Stomach smooth muscle (tissue), 2 donors: ENCODE measurements around the gene COPG2.
"Not testable (repeated sequence)": the region's sequence is repeated elsewhere in the genome, so short reads cannot be mapped to it uniquely, and the experiment has no call there.

Source experiments
- H3K27ac ChIP-seq: one replicate; pipeline ENCODE4 v1.7.0; 2013; ENCODE audit warnings: mild to moderate bottlenecking, low read length, inconsistent platforms
- H3K27me3 ChIP-seq, 2 donors: one replicate each; pipeline ENCODE4 v1.7.0; 2013; ENCODE audit warnings: low read length in 2 of 2; ENCODE audit not compliant: insufficient read depth in 2 of 2, control insufficient read depth in 1 of 2
- H3K36me3 ChIP-seq, 2 donors: one replicate each; pipeline ENCODE4 v1.7.0; 2013; ENCODE audit warnings: low read length in 2 of 2; ENCODE audit not compliant: control insufficient read depth in 2 of 2, insufficient read depth in 2 of 2
- H3K4me1 ChIP-seq: one replicate; pipeline ENCODE4 v1.7.0; 2013; ENCODE audit warnings: low read length; ENCODE audit not compliant: control insufficient read depth, insufficient read depth
- H3K4me3 ChIP-seq, 2 donors: one replicate each; pipeline ENCODE4 v1.7.0; 2013; ENCODE audit warnings: low read length in 2 of 2
- H3K9ac ChIP-seq, 2 donors: one replicate each; pipeline ENCODE4 v1.7.0; 2013; ENCODE audit warnings: low read length in 2 of 2, mild to moderate bottlenecking in 1 of 2
- H3K9me3 ChIP-seq, 2 donors: one replicate each; pipeline ENCODE4 v1.7.0; 2013; ENCODE audit warnings: low read length in 2 of 2; ENCODE audit not compliant: control insufficient read depth in 2 of 2
- donor health status: healthy.
- donor health status: Pancreatic carcinoma.

Gene COPG2

GRCh38 chr7:130566898-130567280 lies 101.7 kb downstream of the COPG2 start:
- Histone ChIP-seq H3K4me3 (no peak overlapping the region), H3K9ac (no peak overlapping the region), H3K36me3 (no peaks in the 10 kb centered on the region), H3K4me1 (no peaks in the 10 kb centered on the region), H3K27ac (no peak overlapping the region), H3K27me3 (no peaks in the 10 kb centered on the region), H3K9me3 (no peaks in the 10 kb centered on the region)

- Histone ChIP-seq H3K27ac (no peak overlapping the region), H3K4me1 (no peaks in the 10 kb centered on the region), H3K9ac (no peak overlapping the region), H3K4me3 (no peak overlapping the region), H3K36me3 (no peaks in the 10 kb centered on the region), H3K27me3 (no peaks in the 10 kb centered on the region), H3K9me3 (no peaks in the 10 kb centered on the region)
Observed at GRCh38 chr7:130566168-130566897, 102.2 kb downstream of the COPG2 start.

DNA sequence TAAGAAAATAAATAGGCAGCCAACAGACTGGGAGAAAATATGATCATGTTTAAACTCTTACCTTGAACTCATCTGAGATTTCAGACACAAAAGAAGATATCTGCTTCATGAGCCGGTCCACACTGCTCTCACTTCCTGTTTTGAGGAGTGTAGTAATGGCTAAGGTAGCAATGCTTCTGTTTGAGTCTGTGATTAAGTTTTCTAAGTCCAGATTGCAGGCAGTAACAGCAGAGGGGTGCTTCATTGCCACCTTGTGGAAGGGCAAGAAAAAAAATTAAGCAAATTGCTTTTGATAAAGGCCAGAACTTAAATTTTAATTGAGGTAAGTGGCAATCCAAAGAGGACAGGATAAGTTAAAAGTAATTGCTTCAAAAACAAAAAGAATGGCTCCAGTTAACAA lies 107.6 kb downstream of the COPG2 start:
- H3K9me3 ChIP-seq: no peaks in the 10 kb centered on the region
- H3K4me3 ChIP-seq: no peak overlapping the region
- no peak overlapping the region for H3K27ac ChIP-seq
- H3K4me1 ChIP-seq: no peaks in the 10 kb centered on the region
- no peaks in the 10 kb centered on the region for H3K27me3 ChIP-seq
- no peak overlapping the region for H3K9ac ChIP-seq
- no peaks in the 10 kb centered on the region for H3K36me3 ChIP-seq

GRCh38 chr7:130559184-130559583 lies 109.4 kb downstream of the COPG2 start:
- Histone ChIP-seq H3K27ac (no peak overlapping the region), H3K36me3 (no peaks in the 10 kb centered on the region), H3K4me3 (no peak overlapping the region), H3K4me1 (no peaks in the 10 kb centered on the region), H3K9ac (no peak overlapping the region), H3K27me3 (no peaks in the 10 kb centered on the region), H3K9me3 (no peaks in the 10 kb centered on the region)

DNA sequence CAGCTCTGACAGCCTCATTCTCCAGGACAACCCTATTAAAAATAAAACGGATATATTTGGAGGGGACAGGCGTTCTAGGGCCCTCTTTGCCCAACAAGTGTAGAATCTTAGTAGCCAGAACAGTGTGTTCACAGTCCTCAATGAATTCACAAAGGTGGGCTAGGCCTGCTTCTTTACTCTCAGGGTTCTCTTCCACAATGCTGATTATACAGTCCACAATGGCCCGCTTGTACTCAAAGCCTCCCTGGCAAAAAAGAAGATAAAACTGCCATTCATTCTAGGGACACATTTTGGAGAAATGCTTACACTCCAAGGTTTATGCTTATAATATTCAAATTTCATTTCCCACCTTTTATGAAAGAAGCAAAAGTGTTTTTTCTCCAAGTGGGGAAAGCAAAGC lies 114.1 kb downstream of the COPG2 start:
- H3K9ac ChIP-seq: no peak overlapping the region
- H3K9me3 ChIP-seq: no peaks in the 10 kb centered on the region
- H3K27ac ChIP-seq: no peak overlapping the region
- no peak overlapping the region for H3K4me3 ChIP-seq
- H3K4me1 ChIP-seq: no peaks in the 10 kb centered on the region
- no peaks in the 10 kb centered on the region for H3K27me3 ChIP-seq
- peaks cover 0 to 3% of the 10 kb centered on the region in 2 donors for H3K36me3 ChIP-seq

GRCh38 chr7:130553398-130554029 lies 115.0 kb downstream of the COPG2 start:
- Histone ChIP-seq H3K4me3 (no peak overlapping the region), H3K4me1 (no peaks in the 10 kb centered on the region), H3K27me3 (no peaks in the 10 kb centered on the region), H3K9me3 (no peaks in the 10 kb centered on the region), H3K36me3 (peaks cover 0 to 3% of the 10 kb centered on the region in 2 donors), H3K9ac (no peak overlapping the region), H3K27ac (no peak overlapping the region)

GRCh38 chr7:130544356-130544755 lies 124.2 kb downstream of the COPG2 start:
- Histone ChIP-seq H3K36me3 (peaks cover 3 to 6% of the 10 kb centered on the region in 2 donors), H3K27me3 (no peaks in the 10 kb centered on the region), H3K4me1 (no peaks in the 10 kb centered on the region), H3K4me3 (no peak overlapping the region), H3K9me3 (no peaks in the 10 kb centered on the region), H3K27ac (no peak overlapping the region), H3K9ac (no peak overlapping the region)

GRCh38 chr7:130543487-130544010 lies 125.0 kb downstream of the COPG2 start:
- no peaks in the 10 kb centered on the region for H3K27me3 ChIP-seq
- no peak overlapping the region for H3K9ac ChIP-seq
- H3K4me3 ChIP-seq: no peak overlapping the region
- no peaks in the 10 kb centered on the region for H3K9me3 ChIP-seq
- H3K36me3 ChIP-seq: peaks cover 3 to 6% of the 10 kb centered on the region in 2 donors
- H3K4me1 ChIP-seq: no peaks in the 10 kb centered on the region
- no peak overlapping the region for H3K27ac ChIP-seq

DNA sequence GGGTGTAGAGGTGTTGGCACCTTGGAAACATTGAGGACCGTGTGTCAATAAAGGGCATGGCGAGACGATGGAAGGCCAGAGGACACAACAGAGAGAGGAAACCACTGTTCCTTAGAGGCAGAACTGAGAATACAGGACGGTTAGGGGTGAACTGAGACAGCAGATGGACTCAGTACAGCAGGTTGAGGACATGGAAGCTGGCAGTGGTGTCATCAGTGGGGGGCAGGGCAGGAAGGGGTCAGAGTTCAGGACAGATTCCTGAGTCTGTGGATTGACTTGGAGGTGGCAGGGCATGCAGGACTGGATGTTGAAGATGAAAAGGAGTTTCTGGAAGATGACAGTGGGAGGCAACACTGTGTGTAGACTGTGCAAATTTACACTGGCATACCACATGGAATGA lies 126.3 kb downstream of the COPG2 start:
- not testable (repeated sequence) for H3K4me3 ChIP-seq, H3K27me3 ChIP-seq, H3K36me3 ChIP-seq, H3K27ac ChIP-seq, H3K9me3 ChIP-seq, H3K4me1 ChIP-seq, H3K9ac ChIP-seq

GRCh38 chr7:130541287-130541686 lies 127.3 kb downstream of the COPG2 start:
- not testable (repeated sequence) for H3K27ac ChIP-seq, H3K9ac ChIP-seq, H3K4me3 ChIP-seq, H3K27me3 ChIP-seq, H3K4me1 ChIP-seq, H3K36me3 ChIP-seq, H3K9me3 ChIP-seq

DNA sequence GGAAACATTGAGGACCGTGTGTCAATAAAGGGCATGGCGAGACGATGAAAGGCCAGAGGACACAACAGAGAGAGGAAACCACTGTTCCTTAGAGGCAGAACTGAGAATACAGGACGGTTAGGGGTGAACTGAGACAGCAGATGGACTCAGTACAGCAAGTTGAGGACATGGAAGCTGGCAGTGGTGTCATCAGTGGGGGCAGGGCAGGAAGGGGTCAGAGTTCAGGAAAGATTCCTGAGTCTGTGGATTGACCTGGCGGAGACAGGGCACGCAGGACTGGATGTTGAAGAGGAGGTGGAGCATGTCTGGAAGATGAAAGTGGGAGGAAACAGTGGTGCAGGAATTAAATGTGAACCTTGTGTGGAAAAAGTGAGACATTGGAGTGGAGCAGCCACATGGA lies 130.7 kb downstream of the COPG2 start:
- H3K36me3 ChIP-seq: peaks cover 3 to 12% of the 10 kb centered on the region in 2 donors
- H3K9ac ChIP-seq, H3K4me3 ChIP-seq, H3K27me3 ChIP-seq, H3K9me3 ChIP-seq, H3K27ac ChIP-seq, H3K4me1 ChIP-seq: not testable (repeated sequence)
